Ascending aorta (tissue), 2 donors: ENCODE data around the gene A4GALT. TPM values are rescaled to one million over a fixed set of nuclear protein-coding genes. Genes with fewer than 3 reads are reported as not detected.
A peak's percentile ranks its signal among the peaks of the same experiment; 100 is the strongest.

ENCODE experiments used
- DNase-seq, 2 donors: peaks; one replicate each; pipeline ENCODE4 v3.0.0-alpha.2; 2019; ENCODE audit warnings: low spot score in 2 of 2
- H3K27ac ChIP-seq, 2 donors: fragments of 200-600 bp; sonication (generic); one replicate each; pipeline ENCODE4 v1.5.1; 2016 to 2017; ENCODE audit warnings: mild to moderate bottlenecking in 1 of 2
- H3K27me3 ChIP-seq: fragments of 200-600 bp; sonication (generic); one replicate; pipeline ENCODE4 v1.5.1; 2017
- H3K36me3 ChIP-seq, 2 donors: fragments of 200-600 bp; sonication (generic); one replicate each; pipeline ENCODE4 v1.5.1; 2016
- H3K4me1 ChIP-seq, 2 donors: fragments of 200-600 bp; sonication (generic); one replicate each; pipeline ENCODE4 v1.5.1; 2016 to 2017; ENCODE audit warnings: mild to moderate bottlenecking in 1 of 2
- H3K4me3 ChIP-seq, 2 donors: fragments of 200-600 bp; sonication (generic); one replicate each; pipeline ENCODE4 v1.5.1; 2016 to 2017; ENCODE audit warnings: mild to moderate bottlenecking in 1 of 2
- H3K9me3 ChIP-seq, 2 donors: fragments of 200-600 bp; sonication (generic); one replicate each; pipeline ENCODE4 v1.5.1; 2016
- intact Hi-C: fragments of 100-400 bp; cut with DNase I; formaldehyde crosslinking; loops from one replicate; pipeline ENCODE4 v1.15.1; 2023
- total RNA-seq: library from RNA; depleted of rRNA; stranded (reverse); fragments of >200 nt; gene quantifications from one replicate; pipeline ENCODE4 v1.1.0, GENCODE V29; 2016
- TF ChIP-seq, protein P1 (sequence below), 3 experiments: fragments of 200-600 bp in 2 of 3; fragments of 450-650 bp in 1 of 3; sonication (generic) in 2 of 3; IDR thresholded peaks; one replicate each; pipeline ENCODE4 v1.5.1; 2016 to 2019; ENCODE audit warnings: antibody characterized with exemption in 3 of 3, mild to moderate bottlenecking in 1 of 3, moderate library complexity in 1 of 3

A4GALT gene
- total RNA-seq, 1 donor from 2014 or later = 85.1 TPM

DNA sequence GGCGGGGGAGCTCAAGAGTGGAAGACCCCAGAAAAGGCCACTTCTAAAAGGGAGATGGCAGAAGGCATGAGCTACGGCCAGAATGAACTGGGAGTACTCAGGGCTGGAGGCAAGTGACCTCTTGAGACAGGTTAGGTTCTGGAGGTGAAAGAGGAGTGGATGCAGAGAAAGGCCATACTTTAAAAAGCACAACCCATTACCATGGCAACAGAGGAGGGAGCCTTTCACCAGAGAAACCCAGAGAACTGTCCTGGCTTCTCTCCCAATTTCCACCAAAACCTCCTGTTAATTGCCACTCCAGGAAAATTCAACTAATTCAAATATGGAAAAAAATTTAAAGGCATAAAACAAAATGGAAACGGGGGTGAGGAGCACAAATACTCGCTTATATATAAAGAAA, 15.8 kb downstream of the A4GALT start:
- Histone ChIP-seq H3K4me3 (no peak overlapping the region), H3K27ac (no peak overlapping the region), H3K4me1 (peaks cover 0 to 5% of the 10 kb centered on the region in 2 donors), H3K36me3 (no peaks in the 10 kb centered on the region), H3K9me3 (peaks cover 0 to 7% of the 10 kb centered on the region in 2 donors), H3K27me3 (no peaks in the 10 kb centered on the region)
- DNase-seq = no peak
- TF ChIP-seq, protein P1, sequence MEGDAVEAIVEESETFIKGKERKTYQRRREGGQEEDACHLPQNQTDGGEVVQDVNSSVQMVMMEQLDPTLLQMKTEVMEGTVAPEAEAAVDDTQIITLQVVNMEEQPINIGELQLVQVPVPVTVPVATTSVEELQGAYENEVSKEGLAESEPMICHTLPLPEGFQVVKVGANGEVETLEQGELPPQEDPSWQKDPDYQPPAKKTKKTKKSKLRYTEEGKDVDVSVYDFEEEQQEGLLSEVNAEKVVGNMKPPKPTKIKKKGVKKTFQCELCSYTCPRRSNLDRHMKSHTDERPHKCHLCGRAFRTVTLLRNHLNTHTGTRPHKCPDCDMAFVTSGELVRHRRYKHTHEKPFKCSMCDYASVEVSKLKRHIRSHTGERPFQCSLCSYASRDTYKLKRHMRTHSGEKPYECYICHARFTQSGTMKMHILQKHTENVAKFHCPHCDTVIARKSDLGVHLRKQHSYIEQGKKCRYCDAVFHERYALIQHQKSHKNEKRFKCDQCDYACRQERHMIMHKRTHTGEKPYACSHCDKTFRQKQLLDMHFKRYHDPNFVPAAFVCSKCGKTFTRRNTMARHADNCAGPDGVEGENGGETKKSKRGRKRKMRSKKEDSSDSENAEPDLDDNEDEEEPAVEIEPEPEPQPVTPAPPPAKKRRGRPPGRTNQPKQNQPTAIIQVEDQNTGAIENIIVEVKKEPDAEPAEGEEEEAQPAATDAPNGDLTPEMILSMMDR (IDR thresholded peaks at IDR 0.05) = no peak
- intact Hi-C loops = no loop called here

DNA sequence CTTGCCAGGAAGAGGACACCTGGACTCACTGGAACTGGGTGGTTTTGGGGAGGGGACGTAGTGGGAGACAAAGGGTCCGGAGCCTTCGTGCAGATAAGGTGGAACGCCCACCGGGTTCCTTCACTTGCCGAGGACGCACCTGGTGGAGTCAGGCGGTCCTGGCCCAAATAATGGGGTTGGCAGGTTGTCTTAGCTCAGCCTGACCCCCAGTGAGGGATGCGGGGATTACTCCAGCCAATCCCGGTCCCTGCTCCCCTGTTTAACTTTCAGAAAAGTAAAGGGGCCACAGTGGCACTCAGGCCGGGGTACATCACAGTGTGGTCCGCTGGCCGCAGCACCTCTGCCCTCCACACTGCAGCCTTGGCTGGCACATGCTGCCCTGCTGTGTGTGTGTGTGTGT, 18.0 kb downstream of the A4GALT start:
- H3K27me3 ChIP-seq = no peaks in the 10 kb centered on the region
- TF ChIP-seq, protein P1 (IDR thresholded peaks at IDR 0.05) = no peak
- no peak for DNase-seq
- no peaks in the 10 kb centered on the region for H3K36me3 ChIP-seq
- H3K4me1 ChIP-seq = peaks cover 5 to 20% of the 10 kb centered on the region in 2 donors
- no peak overlapping the region for H3K27ac ChIP-seq
- H3K4me3 ChIP-seq = no peak overlapping the region
- intact Hi-C loops = no loop called here
- no peaks in the 10 kb centered on the region for H3K9me3 ChIP-seq

DNA sequence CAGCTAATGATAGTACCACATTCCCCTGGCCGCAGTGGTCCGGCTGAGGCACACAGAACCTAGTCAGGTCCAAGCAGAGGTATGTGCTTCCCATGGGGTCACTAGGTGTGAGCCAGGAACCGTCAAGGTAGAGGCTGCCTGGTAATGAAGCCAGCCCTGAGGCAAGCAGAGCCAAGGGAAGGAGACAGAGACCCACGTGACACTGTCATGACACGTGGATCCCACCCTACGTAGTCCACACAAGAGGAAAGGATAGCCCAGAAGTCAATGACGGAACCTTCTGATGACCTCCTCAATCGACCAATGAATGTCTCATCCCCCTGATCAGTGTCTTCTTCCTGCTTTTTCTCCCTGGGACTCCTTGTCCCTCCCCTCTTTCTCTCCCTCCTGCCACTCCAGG, 19.0 kb downstream of the A4GALT start:
- intact Hi-C loops = no loop called here
- no peak for DNase-seq
- TF ChIP-seq, protein P1 (IDR thresholded peaks at IDR 0.05) = no peak
- H3K4me3 ChIP-seq = no peak overlapping the region
- H3K27me3 ChIP-seq = no peaks in the 10 kb centered on the region
- no peaks in the 10 kb centered on the region for H3K9me3 ChIP-seq
- H3K27ac ChIP-seq = peak overlapping the region in 1 of 2 donors; percentile 16
- H3K4me1 ChIP-seq = peaks cover 9 to 26% of the 10 kb centered on the region in 2 donors
- H3K36me3 ChIP-seq = no peaks in the 10 kb centered on the region

DNA sequence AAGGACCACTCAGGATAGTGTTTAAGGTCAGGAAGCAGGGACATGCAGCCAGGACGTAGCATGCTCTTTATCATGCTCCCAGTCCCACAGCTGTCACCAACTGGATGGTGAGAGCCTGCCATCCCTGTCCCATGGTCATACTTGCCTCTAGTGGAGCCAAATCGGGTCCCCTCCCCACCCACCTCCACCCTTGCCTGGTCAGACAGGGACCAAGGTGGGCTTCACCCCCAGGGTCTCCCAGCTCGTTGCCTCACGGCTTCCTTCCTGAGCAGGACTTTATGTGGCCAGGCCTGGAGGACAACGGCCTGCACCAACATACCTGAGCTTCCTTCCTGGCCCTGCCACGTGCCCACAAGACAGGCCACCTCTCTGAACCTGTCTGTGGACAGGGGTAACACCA, 19.8 kb downstream of the A4GALT start:
- TF ChIP-seq, protein P1 (IDR thresholded peaks at IDR 0.05) = no peak
- no peaks in the 10 kb centered on the region for H3K36me3 ChIP-seq
- H3K4me1 ChIP-seq = peaks cover 9 to 34% of the 10 kb centered on the region in 2 donors
- H3K27me3 ChIP-seq = no peaks in the 10 kb centered on the region
- peak overlapping the region; percentile 92 to 93 for H3K27ac ChIP-seq
- no peak for DNase-seq
- H3K9me3 ChIP-seq = no peaks in the 10 kb centered on the region
- intact Hi-C loops = no loop called here
- H3K4me3 ChIP-seq = no peak overlapping the region

DNA sequence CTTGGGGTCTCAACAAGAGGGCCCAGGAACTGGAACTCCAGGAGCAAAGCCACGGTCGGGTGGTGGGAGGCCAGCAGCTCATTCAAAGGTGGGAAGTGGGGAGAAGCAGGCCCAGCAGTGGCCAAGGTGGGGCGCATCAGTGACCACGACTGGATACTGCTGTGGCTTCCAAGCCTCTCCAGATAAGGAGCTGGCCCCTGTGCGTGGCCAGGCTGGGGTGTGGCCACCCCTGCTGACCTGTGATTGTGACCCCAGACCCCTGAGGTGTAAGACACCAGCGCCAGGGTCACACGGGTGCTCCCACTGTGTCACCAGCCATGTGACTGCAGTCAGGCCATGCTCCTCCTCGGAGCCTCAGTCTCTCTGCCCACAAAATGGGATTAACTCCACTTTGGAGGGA, 20.3 kb downstream of the A4GALT start:
- peak overlapping the region; percentile 92 to 93 for H3K27ac ChIP-seq

More for the DNA sequence above, 20.3 kb downstream of the A4GALT start:
- Histone ChIP-seq H3K4me1 (peaks cover 13 to 40% of the 10 kb centered on the region in 2 donors), H3K27me3 (no peaks in the 10 kb centered on the region), H3K36me3 (no peaks in the 10 kb centered on the region), H3K4me3 (no peak overlapping the region), H3K9me3 (no peaks in the 10 kb centered on the region)
- TF ChIP-seq, protein P1 (IDR thresholded peaks at IDR 0.05) = no peak
- intact Hi-C loops = no loop called here
- DNase-seq = no peak
